NK-92 (cell line): ENCODE measurements around the gene COL18A1.
"Not testable (repeated sequence)": the region's sequence is repeated elsewhere in the genome, so short reads cannot be mapped to it uniquely, and the experiment has no call there.

Experiments used
- DNase-seq: peaks from one replicate; lab custom pipeline; 2025; ENCODE audit not compliant: unreplicated experiment; lab: John Stamatoyannopoulos, UW

The COL18A1 gene

GRCh38 chr21:45366931-45367401 lies 38.0 kb upstream of the COL18A1 start:
- DNase-seq = no peak

GRCh38 chr21:45367402-45368351 lies 37.3 kb upstream of the COL18A1 start:
- no peak for DNase-seq

GRCh38 chr21:45369018-45369417 lies 35.9 kb upstream of the COL18A1 start:
- not testable (repeated sequence) for DNase-seq

- DNase-seq = no peak
Measured at GRCh38 chr21:45370575-45370974, 34.4 kb upstream of the COL18A1 start.

GRCh38 chr21:45371081-45371480 lies 33.9 kb upstream of the COL18A1 start:
- DNase-seq = no peak

GRCh38 chr21:45371655-45372054 lies 33.3 kb upstream of the COL18A1 start:
- no peak for DNase-seq

GRCh38 chr21:45372732-45373355 lies 32.1 kb upstream of the COL18A1 start:
- DNase-seq = no peak

- DNase-seq = no peak
Measured at GRCh38 chr21:45373991-45374816, 30.8 kb upstream of the COL18A1 start.

GRCh38 chr21:45374826-45375455 lies 30.0 kb upstream of the COL18A1 start:
- no peak for DNase-seq

GRCh38 chr21:45376459-45377324 lies 28.3 kb upstream of the COL18A1 start:
- DNase-seq = no peak

- DNase-seq = no peak
Measured at GRCh38 chr21:45377325-45377709, 27.6 kb upstream of the COL18A1 start.

- DNase-seq = no peak
Measured at GRCh38 chr21:45377866-45378257, 27.1 kb upstream of the COL18A1 start.

GRCh38 chr21:45378258-45378966 lies 26.6 kb upstream of the COL18A1 start:
- DNase-seq = no peak

GRCh38 chr21:45379171-45379900 lies 25.6 kb upstream of the COL18A1 start:
- DNase-seq = no peak

- DNase-seq = no peak
Measured at GRCh38 chr21:45379901-45380330, 25.0 kb upstream of the COL18A1 start.

- DNase-seq = no peak
Measured at GRCh38 chr21:45380566-45380965, 24.4 kb upstream of the COL18A1 start.

GRCh38 chr21:45381036-45381787 lies 23.8 kb upstream of the COL18A1 start:
- DNase-seq = no peak
